LHCN-M2 (cell line): ENCODE data around the gene FASTKD3. TPM values are rescaled to one million over a fixed set of nuclear protein-coding genes. Genes with fewer than 3 reads are reported as not detected.

Experiments used
- DNase-seq: peaks from one replicate; pipeline ENCODE4 v3.0.0-alpha.2; 2012; ENCODE audit warnings: low read depth
- total RNA-seq: library from RNA; depleted of rRNA; stranded (reverse); fragments of >200 nt; gene quantifications from 2 replicates; pipeline ENCODE4 v1.2.3, GENCODE V29; 2014

The FASTKD3 gene
- total RNA-seq, 1 experiment from 2014 or later, result 12.5 TPM

DNA sequence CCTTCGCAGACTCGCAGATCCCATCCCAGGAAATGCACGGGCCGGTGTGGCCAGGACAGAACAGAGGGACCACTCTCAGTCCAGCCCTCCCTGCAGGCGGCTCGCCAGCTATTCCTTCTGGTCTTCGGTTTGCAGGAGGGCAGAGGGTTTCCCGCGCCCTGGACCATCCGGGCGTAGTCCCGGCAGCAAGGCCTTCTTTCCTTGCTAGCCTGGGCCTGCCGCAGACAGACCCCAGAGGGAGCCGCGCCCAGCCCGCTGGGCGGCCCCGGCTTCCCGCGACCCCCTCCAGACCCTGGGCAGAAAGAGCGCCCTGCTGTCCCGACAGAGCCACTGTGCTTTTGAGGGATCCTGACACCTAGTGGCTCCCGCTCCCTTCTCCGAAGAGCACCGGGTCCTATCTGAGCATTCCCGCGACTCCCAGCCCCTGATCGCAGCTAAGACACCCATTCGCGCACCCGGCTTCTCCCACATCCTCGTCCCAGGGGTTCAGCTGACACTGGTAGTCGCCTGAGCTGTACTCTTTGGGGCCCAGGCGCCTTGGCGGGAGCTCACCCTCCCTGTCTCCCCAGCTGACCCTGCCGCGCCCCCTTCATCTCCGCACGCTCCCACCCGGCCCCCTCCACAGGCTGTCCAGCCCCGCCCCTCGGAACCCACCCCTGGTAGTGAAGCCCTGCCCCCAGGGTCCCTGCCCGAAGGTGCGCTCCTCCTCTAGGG lies 19.0 kb downstream of the FASTKD3 start:
- DNase-seq, result no peak

DNA sequence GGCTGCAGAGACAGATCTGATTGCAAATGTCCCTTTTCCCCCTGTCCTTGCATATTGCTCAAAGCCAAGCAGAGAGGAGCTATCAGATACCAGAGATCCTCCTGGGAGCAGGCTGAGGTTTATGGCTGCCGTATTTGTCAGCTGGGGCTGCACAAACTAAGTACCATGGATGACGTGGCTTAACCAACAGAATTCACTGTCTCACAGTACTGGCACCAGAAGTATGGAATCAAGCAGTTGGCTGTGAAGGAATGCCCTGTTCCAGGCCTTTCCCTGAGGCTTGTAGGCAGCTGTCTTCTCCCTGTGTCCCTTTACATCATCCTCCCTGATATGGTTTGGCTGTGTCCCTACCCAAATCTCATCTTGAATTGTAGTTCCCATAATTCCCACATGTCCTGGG lies 20.5 kb downstream of the FASTKD3 start:
- DNase-seq, result peak; percentile 90

DNA sequence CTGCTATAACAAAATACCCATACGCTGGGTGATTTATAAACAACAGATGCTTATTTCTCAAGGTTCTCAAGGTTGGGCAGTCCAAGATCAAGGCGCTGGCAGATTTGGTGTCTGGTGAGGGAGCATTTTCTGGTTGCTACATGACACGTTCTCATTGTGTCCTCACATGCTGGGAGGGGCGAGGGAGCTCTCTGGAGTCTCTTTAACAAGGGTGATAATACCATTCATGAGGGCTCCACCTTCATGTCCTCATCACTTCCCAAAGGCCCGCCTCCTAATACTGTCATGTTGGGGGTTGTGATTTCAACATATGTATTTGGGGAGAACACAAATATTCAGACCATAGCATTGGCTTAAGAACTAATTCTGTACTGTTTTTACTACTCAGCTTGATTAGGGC lies 22.5 kb downstream of the FASTKD3 start:
- no peak for DNase-seq

DNA sequence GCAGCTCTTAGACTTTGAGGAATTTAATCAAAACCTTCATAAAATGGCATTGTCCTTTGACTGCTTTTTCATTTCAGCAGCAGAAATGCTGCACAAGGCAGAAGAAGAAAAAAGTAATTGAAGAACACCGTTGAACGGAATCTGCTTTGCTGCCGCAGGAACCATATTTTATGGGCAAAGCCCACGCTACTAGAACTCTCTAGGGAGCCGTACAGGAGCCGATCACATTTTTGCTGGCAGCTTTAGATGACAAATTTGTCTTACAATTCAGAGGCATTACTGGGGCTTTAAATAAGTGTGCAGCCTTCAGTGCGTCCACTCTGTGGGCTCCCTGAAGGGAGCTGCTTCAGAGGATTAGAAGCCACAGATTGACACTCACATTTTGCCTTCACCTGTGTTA lies 23.3 kb downstream of the FASTKD3 start:
- DNase-seq, result no peak

DNA sequence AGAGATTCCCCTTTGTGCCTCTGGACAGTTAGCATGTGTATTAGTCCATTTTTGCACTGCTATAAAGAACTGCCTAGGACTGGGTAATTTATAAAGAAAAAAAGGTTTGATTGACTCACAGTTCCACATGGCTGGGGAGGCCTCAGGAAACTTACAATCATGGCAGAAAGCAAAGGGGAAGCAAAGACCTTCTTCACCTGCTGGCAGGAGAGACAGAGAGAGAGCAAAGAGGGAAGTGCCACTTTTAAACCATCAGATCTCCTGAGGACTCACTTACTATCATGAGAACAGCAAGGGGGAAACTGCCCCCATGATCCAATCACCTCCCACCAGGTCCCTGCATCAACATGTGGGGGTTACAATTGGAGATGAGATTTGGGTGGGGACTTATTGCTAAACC lies 23.9 kb downstream of the FASTKD3 start:
- DNase-seq, result no peak

GRCh38 chr5:7842531-7842930 lies 26.3 kb downstream of the FASTKD3 start:
- DNase-seq, result no peak

DNA sequence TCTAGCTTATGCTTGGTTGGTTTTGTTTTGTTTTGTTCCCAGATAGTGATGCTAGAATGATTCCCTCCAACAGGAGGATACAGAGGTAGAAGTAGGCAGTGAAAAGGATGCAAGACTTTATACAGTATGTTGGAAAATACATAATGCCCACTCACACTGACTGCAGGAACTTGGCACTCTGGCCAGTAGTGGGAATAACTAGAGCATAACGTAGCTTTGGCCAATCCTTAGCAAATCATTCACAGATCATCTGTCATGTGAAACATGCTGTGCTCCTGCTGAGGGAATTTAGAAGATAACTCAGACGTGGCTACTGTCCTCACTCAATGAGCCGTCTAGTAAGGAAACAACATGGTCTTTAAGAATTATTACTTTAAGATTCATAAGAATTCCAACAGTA lies 31.4 kb downstream of the FASTKD3 start:
- no peak for DNase-seq

GRCh38 chr5:7834982-7835381 lies 33.8 kb downstream of the FASTKD3 start:
- DNase-seq, result no peak

DNA sequence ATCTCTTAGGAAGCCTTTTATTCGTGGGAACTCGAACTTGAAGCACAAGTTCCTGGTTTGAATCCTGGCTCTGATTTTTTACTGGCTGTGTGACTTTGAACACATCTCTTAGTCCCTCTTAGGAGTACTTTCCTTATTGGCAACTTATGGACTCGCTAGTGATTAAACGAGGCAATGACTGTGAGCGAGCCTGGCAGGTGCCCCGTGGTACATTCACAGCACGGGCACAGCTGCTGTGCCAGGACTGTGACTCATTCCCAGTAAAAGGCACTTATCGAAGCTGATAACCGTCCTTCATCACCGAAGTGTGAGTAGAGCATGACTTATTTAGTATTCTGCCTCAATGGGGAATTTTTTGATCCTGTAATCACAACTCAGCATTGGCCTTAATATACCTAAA lies 40.6 kb downstream of the FASTKD3 start:
- DNase-seq, result peak; percentile 42

- no peak for DNase-seq
Measured at GRCh38 chr5:7827610-7828009, 41.2 kb downstream of the FASTKD3 start.

GRCh38 chr5:7825630-7826029 lies 43.2 kb downstream of the FASTKD3 start:
- no peak for DNase-seq

GRCh38 chr5:7824995-7825394 lies 43.8 kb downstream of the FASTKD3 start:
- no peak for DNase-seq

DNA sequence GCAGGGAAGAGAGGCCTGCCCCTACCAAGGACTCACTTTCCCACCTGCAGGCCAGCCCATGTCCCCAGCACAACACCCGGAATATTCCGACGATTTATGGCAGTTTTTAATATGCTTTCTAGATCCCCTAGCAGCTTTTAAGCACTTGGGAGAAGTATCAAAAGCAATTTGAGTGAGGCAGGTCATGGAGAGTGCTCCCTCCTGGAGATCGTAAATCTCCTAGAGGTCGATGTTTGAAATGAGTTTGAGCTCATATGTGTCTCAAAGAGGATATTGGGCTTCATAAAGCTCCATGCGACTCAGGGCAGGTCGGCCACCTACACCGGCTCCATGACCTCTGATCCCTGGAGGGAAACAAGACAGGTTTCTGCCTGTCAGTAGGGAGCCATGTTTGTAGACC lies 45.2 kb downstream of the FASTKD3 start:
- no peak for DNase-seq

DNA sequence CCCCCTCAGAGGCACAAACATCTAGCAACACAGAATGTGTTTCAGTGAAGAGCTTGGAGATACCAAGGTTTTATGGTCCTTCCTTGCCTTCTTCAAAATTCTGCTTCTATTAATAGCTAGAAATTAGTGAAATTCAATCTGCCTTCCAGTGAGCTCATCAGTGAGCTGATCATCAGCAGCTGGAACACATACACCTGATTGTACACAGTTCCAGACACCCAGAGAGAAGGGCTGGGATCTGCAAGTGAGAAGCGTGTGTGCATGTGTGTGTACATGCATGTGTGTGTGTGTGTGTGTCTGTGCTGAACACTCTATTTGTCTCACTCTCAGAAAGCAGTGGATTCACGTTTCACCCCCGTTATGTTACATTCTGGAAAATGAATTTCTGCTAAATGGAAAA lies 46.4 kb downstream of the FASTKD3 start:
- no peak for DNase-seq

DNA sequence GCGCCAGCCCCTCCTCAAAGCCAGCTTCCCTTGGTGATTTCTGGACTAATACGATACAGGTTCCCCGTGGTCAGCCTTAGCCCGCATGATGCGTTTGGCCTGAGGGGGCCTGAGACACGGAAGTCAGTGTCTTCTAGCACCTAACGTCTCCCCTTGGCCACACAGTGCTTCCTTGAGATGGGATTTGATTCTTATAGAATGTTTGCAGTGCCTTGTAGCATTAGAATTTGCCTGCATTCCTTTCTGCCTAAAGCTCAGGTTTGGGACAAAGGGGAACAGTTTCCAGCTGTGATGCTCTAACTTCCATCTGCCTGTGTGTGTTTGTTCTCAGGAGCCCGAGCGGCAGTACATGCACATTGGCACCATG lies 52.3 kb downstream of the FASTKD3 start:
- DNase-seq, result no peak

GRCh38 chr5:7815892-7816534 lies 52.8 kb downstream of the FASTKD3 start:
- peak; percentile 71 for DNase-seq

- DNase-seq, result no peak
Measured at GRCh38 chr5:7814816-7815215, 54.0 kb downstream of the FASTKD3 start.

- no peak for DNase-seq
Measured at GRCh38 chr5:7813576-7813975, 55.3 kb downstream of the FASTKD3 start.

GRCh38 chr5:7813007-7813406 lies 55.8 kb downstream of the FASTKD3 start:
- no peak for DNase-seq

DNA sequence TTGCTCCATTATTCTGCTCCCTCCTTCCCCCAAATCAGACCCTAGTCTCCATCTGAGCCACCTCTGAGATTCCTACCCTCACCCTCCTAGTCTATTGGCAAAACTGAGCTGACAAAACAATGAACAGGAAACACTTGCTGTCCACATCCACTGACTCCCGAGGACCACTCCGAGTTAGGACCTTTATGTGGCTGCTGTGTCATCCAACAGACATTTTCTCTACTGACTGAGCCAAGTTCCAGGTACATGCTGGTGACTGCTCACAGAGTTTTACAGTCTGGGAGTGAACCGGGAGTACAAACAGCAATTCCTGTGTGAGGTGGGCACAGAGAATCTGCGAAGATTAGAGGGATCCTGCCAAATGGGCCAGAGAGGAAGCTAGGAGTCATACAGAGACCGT lies 57.1 kb downstream of the FASTKD3 start:
- no peak for DNase-seq
